HL-60 (cell line): ENCODE results near the gene CTNNA2.

ENCODE experiments used
- DNase-seq, 2 experiments: peaks; one replicate each; pipeline ENCODE4 v3.0.0-alpha.2; 2010 to 2020; ENCODE audit warnings: low read depth in 1 of 2, low spot score in 1 of 2
- H3K27ac ChIP-seq: fragments of 250-450 bp; sonication (Bioruptor Pico); replicated peaks from 2 replicates; pipeline ENCODE4 v1.5.1; 2020; ENCODE audit warnings: mild to moderate bottlenecking, moderate library complexity
- H3K27me3 ChIP-seq: fragments of 250-450 bp; sonication (Bioruptor Pico); 2 replicates; pipeline ENCODE4 v1.5.1; 2021; ENCODE audit warnings: mild to moderate bottlenecking, moderate library complexity; ENCODE audit not compliant: insufficient read depth, poor library complexity, severe bottlenecking
- H3K4me3 ChIP-seq: replicated peaks from 2 replicates; pipeline ENCODE4 v1.5.1; 2011; ENCODE audit warnings: mild to moderate bottlenecking, control low read depth, low read length; ENCODE audit not compliant: insufficient read depth
- GABPA ChIP-seq: IDR thresholded peaks from 2 replicates; pipeline ENCODE4 v1.6.1; 2012; ENCODE audit warnings: low read depth
- POLR2AphosphoS5 ChIP-seq: IDR thresholded peaks from 2 replicates; pipeline ENCODE4 v1.6.1; 2012; ENCODE audit warnings: low read depth
- SPI1 ChIP-seq: IDR thresholded peaks from 2 replicates; pipeline ENCODE4 v1.6.1; 2012; ENCODE audit warnings: low read depth, mild to moderate bottlenecking, borderline replicate concordance
- TF ChIP-seq, protein P1 (sequence below): IDR thresholded peaks from 2 replicates; pipeline ENCODE4 v1.6.1; 2012; ENCODE audit warnings: low read depth; ENCODE audit not compliant: insufficient replicate concordance
- TF ChIP-seq, protein P2 (sequence below): IDR thresholded peaks from one replicate; pipeline ENCODE4 v1.5.1; 2011; ENCODE audit warnings: low read length, control low read depth, inconsistent platforms; ENCODE audit not compliant: insufficient read depth

The CTNNA2 gene

DNA sequence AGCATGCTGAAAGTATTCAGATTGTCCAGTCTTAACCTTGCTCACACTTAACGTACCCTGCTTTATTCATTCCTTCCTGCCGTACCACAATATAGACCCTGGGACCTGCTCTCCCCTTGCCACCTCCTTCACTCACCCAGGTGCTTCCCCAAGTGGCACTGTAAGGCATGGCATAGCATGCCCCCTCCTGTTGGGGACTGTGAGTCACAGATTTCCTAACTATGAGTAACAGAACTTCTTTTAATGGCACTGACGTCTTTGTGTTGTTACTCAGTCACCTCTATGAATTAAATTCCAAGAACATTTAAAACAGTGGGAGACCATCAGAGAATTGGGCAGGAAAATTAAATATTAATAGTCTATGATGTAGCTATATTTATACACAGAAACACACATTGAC lies 117.2 kb downstream of the CTNNA2 start:
- H3K4me3 ChIP-seq, result no peak overlapping the region
- no peaks in the 10 kb centered on the region for H3K27me3 ChIP-seq
- H3K27ac ChIP-seq, result no peak overlapping the region
- no peak for DNase-seq
- TF ChIP-seq, protein P1, sequence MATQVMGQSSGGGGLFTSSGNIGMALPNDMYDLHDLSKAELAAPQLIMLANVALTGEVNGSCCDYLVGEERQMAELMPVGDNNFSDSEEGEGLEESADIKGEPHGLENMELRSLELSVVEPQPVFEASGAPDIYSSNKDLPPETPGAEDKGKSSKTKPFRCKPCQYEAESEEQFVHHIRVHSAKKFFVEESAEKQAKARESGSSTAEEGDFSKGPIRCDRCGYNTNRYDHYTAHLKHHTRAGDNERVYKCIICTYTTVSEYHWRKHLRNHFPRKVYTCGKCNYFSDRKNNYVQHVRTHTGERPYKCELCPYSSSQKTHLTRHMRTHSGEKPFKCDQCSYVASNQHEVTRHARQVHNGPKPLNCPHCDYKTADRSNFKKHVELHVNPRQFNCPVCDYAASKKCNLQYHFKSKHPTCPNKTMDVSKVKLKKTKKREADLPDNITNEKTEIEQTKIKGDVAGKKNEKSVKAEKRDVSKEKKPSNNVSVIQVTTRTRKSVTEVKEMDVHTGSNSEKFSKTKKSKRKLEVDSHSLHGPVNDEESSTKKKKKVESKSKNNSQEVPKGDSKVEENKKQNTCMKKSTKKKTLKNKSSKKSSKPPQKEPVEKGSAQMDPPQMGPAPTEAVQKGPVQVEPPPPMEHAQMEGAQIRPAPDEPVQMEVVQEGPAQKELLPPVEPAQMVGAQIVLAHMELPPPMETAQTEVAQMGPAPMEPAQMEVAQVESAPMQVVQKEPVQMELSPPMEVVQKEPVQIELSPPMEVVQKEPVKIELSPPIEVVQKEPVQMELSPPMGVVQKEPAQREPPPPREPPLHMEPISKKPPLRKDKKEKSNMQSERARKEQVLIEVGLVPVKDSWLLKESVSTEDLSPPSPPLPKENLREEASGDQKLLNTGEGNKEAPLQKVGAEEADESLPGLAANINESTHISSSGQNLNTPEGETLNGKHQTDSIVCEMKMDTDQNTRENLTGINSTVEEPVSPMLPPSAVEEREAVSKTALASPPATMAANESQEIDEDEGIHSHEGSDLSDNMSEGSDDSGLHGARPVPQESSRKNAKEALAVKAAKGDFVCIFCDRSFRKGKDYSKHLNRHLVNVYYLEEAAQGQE, result no peak
- TF ChIP-seq GABPA, result no peak
- no peak for TF ChIP-seq SPI1
- TF ChIP-seq, protein P2, sequence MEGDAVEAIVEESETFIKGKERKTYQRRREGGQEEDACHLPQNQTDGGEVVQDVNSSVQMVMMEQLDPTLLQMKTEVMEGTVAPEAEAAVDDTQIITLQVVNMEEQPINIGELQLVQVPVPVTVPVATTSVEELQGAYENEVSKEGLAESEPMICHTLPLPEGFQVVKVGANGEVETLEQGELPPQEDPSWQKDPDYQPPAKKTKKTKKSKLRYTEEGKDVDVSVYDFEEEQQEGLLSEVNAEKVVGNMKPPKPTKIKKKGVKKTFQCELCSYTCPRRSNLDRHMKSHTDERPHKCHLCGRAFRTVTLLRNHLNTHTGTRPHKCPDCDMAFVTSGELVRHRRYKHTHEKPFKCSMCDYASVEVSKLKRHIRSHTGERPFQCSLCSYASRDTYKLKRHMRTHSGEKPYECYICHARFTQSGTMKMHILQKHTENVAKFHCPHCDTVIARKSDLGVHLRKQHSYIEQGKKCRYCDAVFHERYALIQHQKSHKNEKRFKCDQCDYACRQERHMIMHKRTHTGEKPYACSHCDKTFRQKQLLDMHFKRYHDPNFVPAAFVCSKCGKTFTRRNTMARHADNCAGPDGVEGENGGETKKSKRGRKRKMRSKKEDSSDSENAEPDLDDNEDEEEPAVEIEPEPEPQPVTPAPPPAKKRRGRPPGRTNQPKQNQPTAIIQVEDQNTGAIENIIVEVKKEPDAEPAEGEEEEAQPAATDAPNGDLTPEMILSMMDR, result no peak
- TF ChIP-seq POLR2AphosphoS5, result no peak

DNA sequence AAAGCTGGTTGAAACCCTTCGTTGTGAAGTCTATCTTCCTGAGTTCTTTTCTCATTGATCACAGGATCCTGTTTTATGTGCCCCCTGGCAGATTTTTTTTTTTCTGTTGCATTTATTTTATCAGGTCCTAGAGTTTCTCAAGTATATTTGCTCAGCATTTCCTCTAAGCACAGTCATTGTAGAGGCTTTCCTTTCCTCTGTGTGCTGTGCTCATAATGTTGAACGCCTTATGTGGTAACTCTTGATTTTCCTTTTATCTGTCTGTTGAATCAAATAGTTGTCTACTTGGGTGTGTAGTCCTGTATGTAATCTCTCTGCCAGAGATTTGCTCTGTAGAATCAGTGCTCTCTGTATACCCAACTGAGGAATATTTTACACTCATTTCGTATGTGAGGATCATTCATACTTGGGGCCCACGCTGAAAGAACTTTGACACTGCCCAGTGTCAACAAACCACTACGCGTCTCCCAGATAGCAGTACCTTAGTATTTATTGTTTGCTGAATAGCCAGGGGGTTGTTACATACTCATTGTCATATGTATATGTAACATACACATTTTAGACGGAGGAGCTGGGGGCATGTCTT lies 118.2 kb downstream of the CTNNA2 start:
- no peak overlapping the region for H3K4me3 ChIP-seq
- no peaks in the 10 kb centered on the region for H3K27me3 ChIP-seq
- TF ChIP-seq POLR2AphosphoS5, result no peak
- DNase-seq, result no peak
- no peak overlapping the region for H3K27ac ChIP-seq

DNA sequence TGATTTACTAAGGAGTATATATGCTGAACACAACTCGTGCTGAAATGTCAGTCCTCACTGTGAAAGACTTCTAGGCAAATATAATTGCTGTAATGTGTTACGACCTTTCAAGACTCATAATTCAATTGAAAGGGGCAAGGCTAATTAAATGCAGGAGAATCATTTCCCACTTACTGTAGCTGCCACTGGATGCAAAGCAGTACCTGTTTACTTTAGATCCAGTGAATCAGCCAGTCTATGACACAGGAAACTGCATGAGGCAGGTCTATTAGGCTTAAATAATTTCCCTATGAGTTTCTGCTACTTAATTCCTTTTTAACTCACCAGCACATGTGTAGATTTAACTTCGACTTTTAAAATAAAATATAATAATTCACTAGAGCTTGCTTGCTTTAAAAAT lies 125.6 kb downstream of the CTNNA2 start:
- TF ChIP-seq, protein P2, result no peak
- TF ChIP-seq, protein P1, result no peak
- TF ChIP-seq GABPA, result no peak
- TF ChIP-seq SPI1, result no peak
- TF ChIP-seq POLR2AphosphoS5, result no peak
- no peak for DNase-seq
- no peaks in the 10 kb centered on the region for H3K27me3 ChIP-seq
- no peak overlapping the region for H3K27ac ChIP-seq
- H3K4me3 ChIP-seq, result no peak overlapping the region

DNA sequence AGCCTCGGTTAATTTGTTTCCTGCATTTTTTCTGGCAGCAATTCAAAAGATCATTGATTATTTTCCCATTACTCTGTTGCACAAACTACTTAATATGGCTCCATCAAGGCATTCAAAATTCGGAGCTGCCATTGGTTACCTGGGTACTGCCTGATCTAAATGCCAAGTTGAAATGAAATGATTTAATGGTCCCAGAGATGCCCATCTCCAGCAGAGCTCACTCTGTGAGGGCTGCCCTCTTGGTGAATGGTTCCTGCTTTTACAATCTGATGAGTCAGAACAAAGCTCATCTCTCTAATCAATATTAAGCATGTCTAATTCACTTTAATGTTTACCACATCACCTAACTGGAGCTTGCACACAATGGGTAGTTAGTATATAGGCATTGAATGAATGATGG lies 126.1 kb downstream of the CTNNA2 start:
- no peak overlapping the region for H3K27ac ChIP-seq
- no peaks in the 10 kb centered on the region for H3K27me3 ChIP-seq
- no peak for DNase-seq
- TF ChIP-seq GABPA, result no peak
- TF ChIP-seq, protein P2, result no peak
- no peak for TF ChIP-seq SPI1
- no peak overlapping the region for H3K4me3 ChIP-seq
